ENCODE measurements around the gene CEPT1. TPM values are rescaled to one million over a fixed set of nuclear protein-coding genes. Genes with fewer than 3 reads are reported as not detected.

The CEPT1 gene
- total and polyA plus RNA-seq, 9 of the 15 experiments (the other 6 are each of a cell fraction or from before 2014, with no cell fraction given), result 24.4 to 72.6 (median 42.4) TPM

DNA sequence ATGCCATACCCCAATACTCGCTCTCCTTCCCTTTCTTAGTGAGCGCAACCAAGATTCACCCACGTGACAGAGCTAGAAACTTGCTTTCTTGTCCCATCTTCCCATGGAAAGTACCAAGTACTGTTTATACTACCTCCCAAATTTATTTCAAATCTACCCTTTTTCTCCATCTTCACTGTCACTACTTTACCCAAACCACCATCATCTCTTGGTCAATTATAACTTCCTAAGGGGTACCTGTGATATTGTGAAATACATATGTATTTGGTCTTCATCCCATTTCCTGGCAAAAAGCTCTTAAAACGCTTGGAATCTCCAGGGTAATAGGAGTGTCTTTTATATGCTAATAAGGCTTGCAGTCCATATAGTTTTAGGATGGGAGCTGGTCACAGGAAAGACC, 8.3 kb upstream of the CEPT1 start:
- H3K27ac ChIP-seq (ENCODE audit: extremely low read depth, low read depth, low read length), result no peak overlapping the region
- no peaks in the 10 kb centered on the region for H3K27me3 ChIP-seq (ENCODE audit: control insufficient read depth in 2 of 2, insufficient read depth in 2 of 2, low read length in 2 of 2)
- H3K4me3 ChIP-seq, result no peak overlapping the region
- no TSS peak for BruUV-seq (replicated peaks)
- DNase-seq (ENCODE audit: extremely low read depth in 1 of 4, low spot score in 3 of 4), result no peak
- CTCF ChIA-PET (ENCODE audit: low intra/inter-chr PET ratio), result interaction anchor here (0.6 kb wide), 1 partner anchor 87 kb away, joined by 3 read pairs; no protein-coding TSS in a partner anchor
- ATAC-seq, result no peak
- H3K36me3 ChIP-seq (ENCODE audit: control insufficient read depth, insufficient read depth, low read length), result peaks cover 48% of the 10 kb centered on the region
- H3K9me1 ChIP-seq (ENCODE audit: control insufficient read depth, insufficient read depth, low read length), result no peaks in the 10 kb centered on the region
- in situ Hi-C loops (cut with MboI), result no loop called here
- no peaks in the 10 kb centered on the region for H3K9me3 ChIP-seq (replicated peaks; ENCODE audit: control insufficient read depth, insufficient read depth, low read depth, low read length)
- H4K20me1 ChIP-seq (replicated peaks; ENCODE audit: control insufficient read depth, insufficient read depth, low read length), result no peaks in the 10 kb centered on the region
- intact Hi-C loops (cut with micrococcal nuclease), result no loop called here
- no peak overlapping the region for H2AFZ ChIP-seq (ENCODE audit: low read depth, low read length)
- WGBS (ENCODE audit: insufficient coverage, low coverage, missing lambda C conversion rate), result 85% methylated on average over 4 of the region's 4 CpGs
- H3K4me1 ChIP-seq (replicated peaks in 1 of 2; ENCODE audit: control insufficient read depth in 2 of 2, insufficient read depth in 2 of 2, low read length in 2 of 2), result no peaks in the 10 kb centered on the region
- POLR2A ChIA-PET, result interaction anchor here (0.8 to 1.2 kb wide), 4 partner anchors 9 to 29 kb away, joined by 3 to 4 read pairs (median 3); no protein-coding TSS in a partner anchor
- no peaks in the 10 kb centered on the region for H3K79me2 ChIP-seq (ENCODE audit: control insufficient read depth, insufficient read depth, low read length)
- H3K9ac ChIP-seq (ENCODE audit: insufficient read depth in 1 of 2, low read depth in 2 of 2, low read length in 2 of 2), result no peak overlapping the region
- TF ChIP-seq CEBPB (tag; IDR thresholded peaks at IDR 0.05), result peak; percentile 62
- no peak for TF ChIP-seq FOXJ2 (tag; IDR thresholded peaks at IDR 0.05)
- no peak for TF ChIP-seq MCM3 (IDR thresholded peaks at IDR 0.05)
- FAIRE-seq, result no peak
- no peak overlapping the region for H3K4me2 ChIP-seq (ENCODE audit: insufficient read depth, low read length)

DNA sequence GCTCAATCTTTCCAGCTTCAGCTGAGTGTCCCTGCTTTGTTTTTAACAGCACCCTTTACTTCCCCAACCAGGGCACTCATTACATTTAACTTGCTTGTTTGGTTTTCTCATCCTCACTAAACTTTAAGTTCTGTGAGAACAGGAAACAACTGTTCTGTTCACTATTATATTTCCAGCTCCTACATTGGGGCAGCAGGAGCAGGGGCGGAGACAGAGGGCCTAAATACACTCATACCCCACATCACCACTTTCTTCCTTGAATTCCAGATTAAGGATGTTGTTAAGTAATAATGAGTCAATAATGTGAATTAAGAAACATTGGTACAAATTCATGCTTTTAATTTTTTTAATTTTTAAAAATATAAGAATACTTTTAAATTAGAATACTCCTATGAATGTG, 6.2 kb upstream of the CEPT1 start:
- peaks cover 0 to 4% of the 10 kb centered on the region in 2 experiments; a peak in 2 of 5 replicates for H3K4me1 ChIP-seq (replicated peaks in 1 of 2; ENCODE audit: control insufficient read depth in 2 of 2, insufficient read depth in 2 of 2, low read length in 2 of 2)
- H3K79me2 ChIP-seq (ENCODE audit: control insufficient read depth, insufficient read depth, low read length), result peaks cover 14% of the 10 kb centered on the region
- H3K9ac ChIP-seq (ENCODE audit: insufficient read depth in 1 of 2, low read depth in 2 of 2, low read length in 2 of 2), result no peak overlapping the region
- intact Hi-C loops (cut with micrococcal nuclease), result no loop called here
- H3K9me3 ChIP-seq (replicated peaks; ENCODE audit: control insufficient read depth, insufficient read depth, low read depth, low read length), result no peaks in the 10 kb centered on the region
- no TSS peak for BruUV-seq (replicated peaks)
- 88% methylated on average over 1 of the region's 1 CpG for WGBS (ENCODE audit: insufficient coverage, low coverage, missing lambda C conversion rate)
- CTCF ChIA-PET (ENCODE audit: low intra/inter-chr PET ratio), result no interaction called here
- ATAC-seq (no peak; the same call in 2 of the 3 replicates), FAIRE-seq (no peak), DNase-seq (ENCODE audit: extremely low read depth in 1 of 4, low spot score in 3 of 4) (no peak)
- in situ Hi-C loops (cut with MboI), result no loop called here
- H3K9me1 ChIP-seq (ENCODE audit: control insufficient read depth, insufficient read depth, low read length), result no peaks in the 10 kb centered on the region
- H3K4me3 ChIP-seq, result no peak overlapping the region
- no peak overlapping the region for H3K27ac ChIP-seq (ENCODE audit: extremely low read depth, low read depth, low read length)
- H3K36me3 ChIP-seq (ENCODE audit: control insufficient read depth, insufficient read depth, low read length), result peaks cover 40% of the 10 kb centered on the region; the same call in 2 of the 3 replicates
- no peaks in the 10 kb centered on the region for H3K27me3 ChIP-seq (ENCODE audit: control insufficient read depth in 2 of 2, insufficient read depth in 2 of 2, low read length in 2 of 2)
- H3K4me2 ChIP-seq (ENCODE audit: insufficient read depth, low read length), result no peak overlapping the region
- H2AFZ ChIP-seq (ENCODE audit: low read depth, low read length), result no peak overlapping the region
- POLR2A ChIA-PET, result interaction anchor here (0.6 to 1.3 kb wide), 2 partner anchors 9 to 65 kb away, joined by 3 to 6 read pairs; no protein-coding TSS in a partner anchor
- no peaks in the 10 kb centered on the region for H4K20me1 ChIP-seq (replicated peaks; ENCODE audit: control insufficient read depth, insufficient read depth, low read length)
- no peak for TF ChIP-seq ZNF76 (CRISPR knock-in tag; IDR thresholded peaks at IDR 0.05; ENCODE audit: borderline replicate concordance)
- no peak for TF ChIP-seq NR2F6 (CRISPR knock-in tag; IDR thresholded peaks at IDR 0.05)
- TF ChIP-seq, protein P1, sequence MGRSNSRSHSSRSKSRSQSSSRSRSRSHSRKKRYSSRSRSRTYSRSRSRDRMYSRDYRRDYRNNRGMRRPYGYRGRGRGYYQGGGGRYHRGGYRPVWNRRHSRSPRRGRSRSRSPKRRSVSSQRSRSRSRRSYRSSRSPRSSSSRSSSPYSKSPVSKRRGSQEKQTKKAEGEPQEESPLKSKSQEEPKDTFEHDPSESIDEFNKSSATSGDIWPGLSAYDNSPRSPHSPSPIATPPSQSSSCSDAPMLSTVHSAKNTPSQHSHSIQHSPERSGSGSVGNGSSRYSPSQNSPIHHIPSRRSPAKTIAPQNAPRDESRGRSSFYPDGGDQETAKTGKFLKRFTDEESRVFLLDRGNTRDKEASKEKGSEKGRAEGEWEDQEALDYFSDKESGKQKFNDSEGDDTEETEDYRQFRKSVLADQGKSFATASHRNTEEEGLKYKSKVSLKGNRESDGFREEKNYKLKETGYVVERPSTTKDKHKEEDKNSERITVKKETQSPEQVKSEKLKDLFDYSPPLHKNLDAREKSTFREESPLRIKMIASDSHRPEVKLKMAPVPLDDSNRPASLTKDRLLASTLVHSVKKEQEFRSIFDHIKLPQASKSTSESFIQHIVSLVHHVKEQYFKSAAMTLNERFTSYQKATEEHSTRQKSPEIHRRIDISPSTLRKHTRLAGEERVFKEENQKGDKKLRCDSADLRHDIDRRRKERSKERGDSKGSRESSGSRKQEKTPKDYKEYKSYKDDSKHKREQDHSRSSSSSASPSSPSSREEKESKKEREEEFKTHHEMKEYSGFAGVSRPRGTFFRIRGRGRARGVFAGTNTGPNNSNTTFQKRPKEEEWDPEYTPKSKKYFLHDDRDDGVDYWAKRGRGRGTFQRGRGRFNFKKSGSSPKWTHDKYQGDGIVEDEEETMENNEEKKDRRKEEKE (IDR thresholded peaks at IDR 0.05; ENCODE audit: borderline replicate concordance in 1 of 2, control insufficient read depth in 1 of 2, low read depth in 2 of 2, low read length in 1 of 2), result no peak
- TF ChIP-seq ZC3H8 (IDR thresholded peaks at IDR 0.05), result no peak
- TF ChIP-seq, protein P2, sequence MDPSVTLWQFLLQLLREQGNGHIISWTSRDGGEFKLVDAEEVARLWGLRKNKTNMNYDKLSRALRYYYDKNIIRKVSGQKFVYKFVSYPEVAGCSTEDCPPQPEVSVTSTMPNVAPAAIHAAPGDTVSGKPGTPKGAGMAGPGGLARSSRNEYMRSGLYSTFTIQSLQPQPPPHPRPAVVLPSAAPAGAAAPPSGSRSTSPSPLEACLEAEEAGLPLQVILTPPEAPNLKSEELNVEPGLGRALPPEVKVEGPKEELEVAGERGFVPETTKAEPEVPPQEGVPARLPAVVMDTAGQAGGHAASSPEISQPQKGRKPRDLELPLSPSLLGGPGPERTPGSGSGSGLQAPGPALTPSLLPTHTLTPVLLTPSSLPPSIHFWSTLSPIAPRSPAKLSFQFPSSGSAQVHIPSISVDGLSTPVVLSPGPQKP (CRISPR knock-in tag; IDR thresholded peaks at IDR 0.05), result no peak
- TF ChIP-seq DNMT1 (IDR thresholded peaks at IDR 0.05), result no peak

Measured in K562 (cell line).